ENCODE data around the gene COMTD1. TPM values are rescaled to one million over a fixed set of nuclear protein-coding genes. Genes with fewer than 3 reads are reported as not detected.
A peak's percentile ranks its signal among the peaks of the same experiment; 100 is the strongest.

The COMTD1 gene
- total RNA-seq, 2 donors from 2014 or later = 156 to 301 TPM

- ATAC-seq = no peak
- 86 to 89% methylated on average over 12 of the region's 12 CpGs for WGBS, 2 donors
These were observed 4.7 kb upstream of the COMTD1 start for GRCh38 chr10:75240329-75241076.

DNA sequence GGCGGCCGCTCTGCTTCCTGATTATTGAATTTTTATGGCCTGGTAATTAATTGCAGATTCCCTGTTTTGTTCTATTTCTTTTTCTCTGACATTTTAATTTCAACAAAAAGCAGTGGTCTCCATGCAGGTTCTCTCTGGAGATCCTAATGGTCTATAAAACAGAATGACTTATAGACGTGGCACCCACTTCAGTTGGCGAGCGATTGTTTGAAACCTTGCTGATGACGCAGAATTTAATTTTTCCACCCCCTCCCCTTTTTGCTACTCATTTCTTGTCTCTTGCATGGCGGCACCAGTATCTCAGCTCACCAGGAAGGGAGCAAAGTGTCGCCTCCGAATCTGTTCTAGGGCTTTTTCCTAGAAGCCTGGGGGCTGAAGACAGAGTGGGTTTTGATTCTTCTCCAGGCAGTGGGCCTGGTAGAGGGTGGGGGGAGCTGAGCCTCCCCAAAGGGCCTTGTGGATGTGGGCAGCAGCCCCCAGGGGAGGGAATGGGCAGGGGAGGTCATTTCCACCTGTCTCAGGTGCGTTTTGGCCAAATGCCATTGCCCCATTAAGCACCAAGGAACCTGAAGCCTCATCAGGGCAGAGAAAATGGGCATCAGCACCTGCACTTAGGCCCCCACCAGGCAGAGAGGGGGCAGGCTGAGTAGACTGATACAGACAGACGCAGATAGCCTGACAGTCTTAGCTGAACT, 3.5 kb upstream of the COMTD1 start:
- peaks cover 32% of the 10 kb centered on the region for H3K4me1 ChIP-seq
- 78 to 84% methylated on average over 11 of the region's 11 CpGs for WGBS, 2 donors
- intact Hi-C loops (cut with DNase I) = no loop called here

More at GRCh38 chr10:75240329-75241076, 4.7 kb upstream of the COMTD1 start:
- intact Hi-C loops (cut with DNase I) = no loop called here
- TF ChIP-seq, protein P1, sequence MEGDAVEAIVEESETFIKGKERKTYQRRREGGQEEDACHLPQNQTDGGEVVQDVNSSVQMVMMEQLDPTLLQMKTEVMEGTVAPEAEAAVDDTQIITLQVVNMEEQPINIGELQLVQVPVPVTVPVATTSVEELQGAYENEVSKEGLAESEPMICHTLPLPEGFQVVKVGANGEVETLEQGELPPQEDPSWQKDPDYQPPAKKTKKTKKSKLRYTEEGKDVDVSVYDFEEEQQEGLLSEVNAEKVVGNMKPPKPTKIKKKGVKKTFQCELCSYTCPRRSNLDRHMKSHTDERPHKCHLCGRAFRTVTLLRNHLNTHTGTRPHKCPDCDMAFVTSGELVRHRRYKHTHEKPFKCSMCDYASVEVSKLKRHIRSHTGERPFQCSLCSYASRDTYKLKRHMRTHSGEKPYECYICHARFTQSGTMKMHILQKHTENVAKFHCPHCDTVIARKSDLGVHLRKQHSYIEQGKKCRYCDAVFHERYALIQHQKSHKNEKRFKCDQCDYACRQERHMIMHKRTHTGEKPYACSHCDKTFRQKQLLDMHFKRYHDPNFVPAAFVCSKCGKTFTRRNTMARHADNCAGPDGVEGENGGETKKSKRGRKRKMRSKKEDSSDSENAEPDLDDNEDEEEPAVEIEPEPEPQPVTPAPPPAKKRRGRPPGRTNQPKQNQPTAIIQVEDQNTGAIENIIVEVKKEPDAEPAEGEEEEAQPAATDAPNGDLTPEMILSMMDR (IDR thresholded peaks at IDR 0.05) = no peak
- no peak for TF ChIP-seq POLR2A (IDR thresholded peaks at IDR 0.05)
- H3K4me1 ChIP-seq = peaks cover 32% of the 10 kb centered on the region
- DNase-seq = peak in 2 of 4 donors; percentile 8 to 10
- no peak overlapping the region for H3K27ac ChIP-seq
- no peaks in the 10 kb centered on the region for H3K9me3 ChIP-seq
- no peak overlapping the region for H3K4me3 ChIP-seq
- H3K36me3 ChIP-seq (replicated peaks in 1 of 2; ENCODE audit: insufficient read depth in 1 of 2, low read depth in 2 of 2) = no peaks in the 10 kb centered on the region
- no peaks in the 10 kb centered on the region for H3K27me3 ChIP-seq

DNA sequence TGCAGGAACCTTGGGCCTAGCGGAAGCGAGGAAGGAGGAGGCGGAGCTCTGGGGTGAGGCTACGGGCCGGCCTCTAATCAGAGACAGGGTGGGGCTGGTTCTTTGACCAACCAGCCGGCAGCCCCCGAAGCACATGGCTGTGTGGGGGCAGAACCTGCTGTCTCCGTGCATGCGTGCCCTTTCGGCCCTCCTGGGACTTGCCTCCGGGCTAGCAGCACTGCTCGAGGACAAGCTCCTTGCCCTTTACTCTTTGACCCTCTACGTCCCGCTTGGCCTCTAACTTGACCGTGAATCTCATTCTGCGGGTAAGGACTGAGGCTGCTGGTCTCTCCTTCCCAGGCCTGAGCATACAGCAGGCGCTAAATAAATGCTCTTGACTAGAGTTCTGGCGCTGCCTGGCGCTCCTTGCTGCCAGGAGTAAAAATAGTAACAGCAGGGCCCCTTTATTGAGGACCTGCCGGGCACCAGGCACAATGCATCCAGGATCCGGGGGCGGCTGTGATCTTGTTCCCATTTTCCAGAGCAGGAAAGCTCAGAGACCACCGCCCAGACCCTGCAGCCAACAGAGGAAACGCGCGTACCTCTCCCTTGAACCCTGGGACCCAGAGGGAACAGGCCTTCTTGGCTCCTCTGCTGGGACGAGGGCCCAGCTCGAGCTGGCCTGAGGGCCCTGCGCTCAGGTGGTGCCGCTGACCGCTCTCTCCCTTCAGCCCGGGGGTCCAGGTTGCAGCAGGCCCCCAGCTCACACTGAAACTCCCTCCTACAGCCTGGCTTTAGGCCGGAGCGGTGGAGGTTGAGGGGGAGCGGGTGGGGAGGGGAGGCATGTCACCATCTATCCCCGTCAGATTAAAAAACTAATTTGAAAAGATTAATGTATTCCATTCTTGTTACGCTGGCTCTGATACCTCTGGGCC, 2.7 kb upstream of the COMTD1 start:
- H3K27me3 ChIP-seq = no peaks in the 10 kb centered on the region
- no peak overlapping the region for H3K27ac ChIP-seq
- ATAC-seq (no peak), DNase-seq (no peak)
- no peaks in the 10 kb centered on the region for H3K9me3 ChIP-seq
- WGBS, 2 donors = 91% methylated on average over 23 to 37 of the region's 37 CpGs
- H3K4me1 ChIP-seq = peaks cover 38% of the 10 kb centered on the region
- no peak overlapping the region for H3K4me3 ChIP-seq
- H3K36me3 ChIP-seq (replicated peaks in 1 of 2; ENCODE audit: insufficient read depth in 1 of 2, low read depth in 2 of 2) = no peaks in the 10 kb centered on the region
- no peak for TF ChIP-seq POLR2A (IDR thresholded peaks at IDR 0.05)
- TF ChIP-seq, protein P1 (IDR thresholded peaks at IDR 0.05) = no peak
- intact Hi-C loops (cut with DNase I) = no loop called here

More for the DNA sequence above, 3.5 kb upstream of the COMTD1 start:
- DNase-seq (peak in 1 of 4 donors; percentile 13), ATAC-seq (no peak)
- H3K36me3 ChIP-seq (replicated peaks in 1 of 2; ENCODE audit: insufficient read depth in 1 of 2, low read depth in 2 of 2) = no peaks in the 10 kb centered on the region
- H3K9me3 ChIP-seq = no peaks in the 10 kb centered on the region
- H3K27me3 ChIP-seq = no peaks in the 10 kb centered on the region
- no peak for TF ChIP-seq POLR2A (IDR thresholded peaks at IDR 0.05)
- TF ChIP-seq, protein P1 (IDR thresholded peaks at IDR 0.05) = no peak
- no peak overlapping the region for H3K27ac ChIP-seq
- H3K4me3 ChIP-seq = no peak overlapping the region

GRCh38 chr10:75236178-75236825, 545 bp upstream of the COMTD1 start:
- Histone ChIP-seq H3K27me3 (no peaks in the 10 kb centered on the region), H3K27ac (peak overlapping the region; percentile 3 to 95 (median 93)), H3K36me3 (replicated peaks in 1 of 2; ENCODE audit: insufficient read depth in 1 of 2, low read depth in 2 of 2) (peaks cover 0 to 7% of the 10 kb centered on the region in 2 donors), H3K4me1 (peaks cover 52% of the 10 kb centered on the region), H3K4me3 (no peak overlapping the region), H3K9me3 (no peaks in the 10 kb centered on the region)
- DNase-seq (no peak), ATAC-seq (no peak)
- 47 to 51% methylated on average over 12 of the region's 12 CpGs for WGBS, 2 donors
- TF ChIP-seq, protein P1 (IDR thresholded peaks at IDR 0.05) = no peak
- TF ChIP-seq POLR2A (IDR thresholded peaks at IDR 0.05) = no peak
- intact Hi-C loops (cut with DNase I) = no loop called here

All from body of pancreas (tissue), 4 donors.